ENCODE data around the gene SLC49A3.

GRCh38 chr4:671769-672168 lies 17.2 kb downstream of the SLC49A3 start:
- TF ChIP-seq, protein P1, sequence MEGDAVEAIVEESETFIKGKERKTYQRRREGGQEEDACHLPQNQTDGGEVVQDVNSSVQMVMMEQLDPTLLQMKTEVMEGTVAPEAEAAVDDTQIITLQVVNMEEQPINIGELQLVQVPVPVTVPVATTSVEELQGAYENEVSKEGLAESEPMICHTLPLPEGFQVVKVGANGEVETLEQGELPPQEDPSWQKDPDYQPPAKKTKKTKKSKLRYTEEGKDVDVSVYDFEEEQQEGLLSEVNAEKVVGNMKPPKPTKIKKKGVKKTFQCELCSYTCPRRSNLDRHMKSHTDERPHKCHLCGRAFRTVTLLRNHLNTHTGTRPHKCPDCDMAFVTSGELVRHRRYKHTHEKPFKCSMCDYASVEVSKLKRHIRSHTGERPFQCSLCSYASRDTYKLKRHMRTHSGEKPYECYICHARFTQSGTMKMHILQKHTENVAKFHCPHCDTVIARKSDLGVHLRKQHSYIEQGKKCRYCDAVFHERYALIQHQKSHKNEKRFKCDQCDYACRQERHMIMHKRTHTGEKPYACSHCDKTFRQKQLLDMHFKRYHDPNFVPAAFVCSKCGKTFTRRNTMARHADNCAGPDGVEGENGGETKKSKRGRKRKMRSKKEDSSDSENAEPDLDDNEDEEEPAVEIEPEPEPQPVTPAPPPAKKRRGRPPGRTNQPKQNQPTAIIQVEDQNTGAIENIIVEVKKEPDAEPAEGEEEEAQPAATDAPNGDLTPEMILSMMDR (IDR thresholded peaks at IDR 0.05): no peak
- TF ChIP-seq POLR2A (IDR thresholded peaks at IDR 0.05): no peak
